Activated T-cell treated with anti-CD3 and anti-CD28 coated beads, Interleukin-2, amount 50 U/mL, for 48 hours (primary cell): ENCODE results near the gene MRPL3.

Source experiments
- DNase-seq, 2 experiments: peaks; one replicate each; pipeline ENCODE4 v3.0.0-alpha.2; 2020

Gene MRPL3

DNA sequence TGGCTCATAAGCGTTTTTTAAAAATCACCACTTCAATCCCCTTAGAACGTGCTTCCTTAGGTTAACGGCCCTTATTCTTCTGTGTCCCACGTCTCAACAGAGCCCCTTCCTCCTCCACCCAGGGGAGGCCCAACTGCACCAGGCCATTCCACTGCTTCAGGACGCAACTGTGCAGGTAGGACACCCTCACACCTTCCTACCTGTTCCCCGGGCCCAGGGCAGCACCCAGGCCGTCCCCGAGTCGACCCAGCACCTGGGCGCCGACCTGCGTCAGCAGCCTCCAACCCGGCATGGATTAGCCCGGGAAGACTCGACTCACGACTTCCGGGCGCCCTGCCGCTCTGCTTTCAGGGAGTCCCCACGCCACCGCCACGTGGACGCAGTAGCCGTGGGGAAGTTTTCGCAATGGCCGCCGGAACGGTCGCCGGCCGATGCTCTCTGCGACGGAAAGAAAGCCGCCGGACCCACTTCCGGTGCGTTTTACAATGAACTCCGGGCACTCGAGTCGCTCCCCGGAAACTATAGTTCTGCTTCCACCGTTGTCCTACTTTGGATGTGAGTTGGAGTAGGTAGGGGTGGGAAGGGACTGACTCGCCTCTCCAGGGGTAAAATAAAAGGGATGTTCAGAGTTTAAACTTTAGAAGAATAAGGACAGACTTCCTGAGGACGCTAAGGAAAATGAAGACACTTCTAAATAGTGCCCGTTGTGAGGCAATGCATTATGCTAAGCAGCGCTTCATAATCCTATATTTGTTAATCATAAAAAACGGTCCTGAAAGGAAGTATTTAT is at the start of gene MRPL3:
MRPL3 (minus strand) TSS at position 442 of the 790 bp plus-strand sequence; CDS start at position 292, 150 bp downstream.
- DNase-seq, result peak; percentile 88 to 90

DNA sequence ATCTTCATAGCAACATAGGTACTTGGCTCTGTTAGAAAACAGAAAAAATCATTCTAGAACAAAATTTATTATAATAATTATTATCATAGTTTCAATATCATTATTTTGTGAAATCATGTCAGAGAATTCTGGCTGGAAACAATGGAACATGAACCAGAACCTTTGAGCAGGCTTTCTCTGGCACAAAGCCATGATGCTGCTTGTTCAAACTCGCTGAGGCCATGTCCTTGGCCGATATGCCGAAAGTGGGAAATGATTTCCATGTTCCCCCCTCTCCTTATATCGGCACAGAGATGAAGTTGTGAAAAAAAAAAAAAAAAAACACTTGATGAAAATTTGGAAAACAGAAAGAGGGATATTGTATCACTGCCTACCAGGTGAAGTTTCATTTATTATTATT is 49.0 kb upstream of the MRPL3 start:
- no peak for DNase-seq

DNA sequence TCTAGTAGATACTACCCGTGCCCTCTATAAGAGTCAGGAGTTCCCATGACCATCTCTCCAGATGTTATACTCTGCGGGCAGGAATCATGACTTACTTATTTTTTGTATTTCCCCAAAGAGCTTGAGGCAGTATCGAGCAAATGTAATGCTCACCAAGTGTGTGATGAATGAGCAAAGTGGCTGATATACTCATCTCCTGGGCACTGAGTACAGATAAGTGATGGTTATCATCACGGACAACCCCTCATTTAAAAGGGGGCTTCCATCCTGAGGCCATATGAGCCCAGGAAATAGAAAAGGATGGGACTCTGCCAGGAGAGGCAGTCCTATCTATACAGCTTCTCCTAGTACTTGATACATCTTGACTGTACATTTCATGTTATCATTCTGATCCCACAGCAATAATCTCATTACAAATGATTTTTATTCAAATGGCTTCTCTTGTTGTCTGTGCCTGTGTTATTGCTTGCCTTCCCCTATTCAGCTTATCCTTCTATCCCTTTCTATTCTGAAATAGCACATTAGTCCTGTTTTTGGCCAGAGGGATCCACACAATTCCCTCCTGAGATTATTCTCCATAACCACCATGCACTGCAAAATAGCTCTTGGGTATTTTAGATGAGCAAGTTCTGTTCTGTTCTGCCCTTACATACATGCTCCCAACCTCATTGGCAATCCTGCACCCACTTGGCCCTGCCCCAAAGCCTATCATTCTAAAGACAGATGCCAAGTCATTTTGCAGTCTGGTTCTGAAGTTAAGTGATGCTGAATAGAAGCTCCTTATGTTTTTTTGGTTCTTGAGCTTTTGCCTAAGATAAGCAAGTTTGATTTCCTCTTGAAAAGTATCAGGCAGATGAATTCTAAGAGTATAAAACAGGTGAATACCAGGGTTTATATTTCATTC is 48.0 kb upstream of the MRPL3 start:
- no peak for DNase-seq

DNA sequence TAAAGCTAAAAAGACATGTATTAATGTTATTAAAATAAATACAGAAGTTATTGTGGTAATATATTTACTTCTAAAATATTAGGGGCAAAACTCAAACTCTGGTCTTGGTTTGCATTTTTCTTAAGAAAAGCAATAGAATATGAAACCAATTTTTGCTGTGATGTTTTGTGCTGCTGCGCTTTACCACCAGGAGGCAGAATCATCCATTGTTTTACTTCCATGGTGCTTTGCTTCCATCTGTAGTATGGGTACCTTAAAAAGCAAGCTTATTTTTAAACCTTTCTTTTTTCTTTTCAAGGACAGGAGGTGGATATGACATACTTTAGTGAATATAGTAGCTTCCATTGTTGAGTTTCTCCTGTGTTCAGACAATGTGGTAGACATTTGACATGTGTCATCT is 46.6 kb upstream of the MRPL3 start:
- DNase-seq, result peak in 1 of 2 experiments; percentile 20

DNA sequence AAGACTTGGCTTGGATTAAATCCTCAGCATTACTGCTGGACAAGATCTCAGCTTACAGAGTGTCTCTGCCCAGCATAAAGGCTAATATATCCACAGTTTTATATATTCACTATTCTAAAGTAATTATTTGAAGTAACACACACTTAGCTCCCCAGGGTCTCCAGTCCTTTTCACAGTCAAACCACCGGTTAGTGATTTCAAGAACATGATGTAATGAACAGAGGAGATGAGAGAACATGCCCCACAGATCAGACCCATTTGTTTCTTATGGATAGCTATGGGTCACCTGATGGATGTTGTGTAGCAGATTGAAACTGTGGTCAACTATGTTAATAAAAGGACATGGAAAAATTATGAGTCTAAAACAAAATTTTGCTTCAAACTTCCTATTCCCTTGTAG is 44.8 kb upstream of the MRPL3 start:
- no peak for DNase-seq

DNA sequence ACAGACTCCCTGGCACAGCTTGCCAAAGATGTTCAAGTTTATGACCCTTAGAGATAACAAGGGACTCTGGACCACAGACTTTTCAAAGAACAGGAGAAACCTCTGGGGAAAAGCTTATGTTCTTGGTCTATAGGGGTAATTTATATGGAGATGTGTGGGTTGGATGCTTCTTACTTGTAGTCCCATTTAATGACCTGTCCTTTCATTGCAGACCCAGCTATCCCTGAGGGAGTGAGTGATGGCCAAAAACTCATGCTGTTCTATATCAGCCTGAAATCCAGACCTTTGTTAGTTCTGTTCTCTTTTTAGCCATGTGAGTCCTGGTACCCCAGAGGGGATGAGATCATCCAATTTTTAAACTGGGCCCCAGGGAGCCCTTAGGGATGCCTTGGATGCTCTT is 43.7 kb upstream of the MRPL3 start:
- no peak for DNase-seq

DNA sequence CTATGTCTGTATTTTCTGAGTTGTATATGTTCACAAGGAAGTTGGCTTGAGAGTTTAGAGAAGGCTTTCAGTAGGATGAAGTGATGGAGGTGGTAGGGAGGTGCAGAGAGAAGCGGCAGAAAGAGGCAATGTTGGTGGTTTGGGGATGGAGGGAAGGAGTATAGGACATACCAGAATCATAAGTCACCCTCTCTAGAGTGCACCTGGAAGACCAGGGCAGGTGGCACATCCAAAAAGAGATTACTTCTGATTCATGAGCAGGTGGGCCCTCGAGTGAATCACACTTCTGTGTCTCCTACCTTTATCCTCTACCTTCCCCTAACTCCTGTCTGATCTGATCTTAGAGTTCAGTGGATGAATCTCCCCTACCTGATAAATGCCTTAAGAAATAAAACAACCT is 41.8 kb upstream of the MRPL3 start:
- DNase-seq, result no peak

DNA sequence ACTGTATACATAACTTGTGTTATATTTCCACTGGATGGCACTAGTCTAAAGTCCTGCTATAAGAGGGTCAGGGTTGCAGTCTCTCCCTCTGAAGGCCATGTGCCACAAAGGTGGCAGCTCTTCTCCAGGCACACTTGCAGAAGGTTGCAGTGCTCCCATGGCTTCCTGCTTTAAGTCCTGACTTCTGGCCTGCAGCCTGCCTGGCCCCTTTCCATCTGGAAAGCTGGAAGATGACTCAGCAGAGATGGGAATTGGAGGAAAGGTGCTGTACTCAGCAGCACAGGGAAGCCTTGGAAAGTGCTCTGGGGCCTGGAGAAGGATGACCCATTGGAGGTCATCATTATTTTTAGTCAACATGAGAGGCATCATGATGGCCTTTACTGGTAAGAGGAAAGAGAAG is 40.9 kb upstream of the MRPL3 start:
- DNase-seq, result no peak

DNA sequence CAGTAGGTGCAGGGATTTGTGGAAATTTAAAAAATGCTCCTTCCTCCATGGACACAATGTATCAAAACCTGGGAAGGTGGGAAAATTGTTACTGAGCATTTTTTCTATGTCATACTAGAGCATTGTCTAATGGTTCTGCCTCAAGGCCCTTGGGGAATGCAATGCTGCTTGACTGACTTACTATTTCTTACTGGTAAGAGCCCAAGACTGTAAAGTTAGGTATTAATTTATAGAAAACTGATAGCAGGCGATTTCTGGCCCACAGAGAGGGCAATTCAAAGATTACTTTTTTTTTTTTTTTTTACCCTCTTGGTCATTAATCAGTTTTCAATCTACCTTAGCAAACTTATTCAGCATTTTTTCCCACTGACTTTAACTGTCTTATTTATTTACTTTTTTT is 38.5 kb upstream of the MRPL3 start:
- DNase-seq, result no peak

DNA sequence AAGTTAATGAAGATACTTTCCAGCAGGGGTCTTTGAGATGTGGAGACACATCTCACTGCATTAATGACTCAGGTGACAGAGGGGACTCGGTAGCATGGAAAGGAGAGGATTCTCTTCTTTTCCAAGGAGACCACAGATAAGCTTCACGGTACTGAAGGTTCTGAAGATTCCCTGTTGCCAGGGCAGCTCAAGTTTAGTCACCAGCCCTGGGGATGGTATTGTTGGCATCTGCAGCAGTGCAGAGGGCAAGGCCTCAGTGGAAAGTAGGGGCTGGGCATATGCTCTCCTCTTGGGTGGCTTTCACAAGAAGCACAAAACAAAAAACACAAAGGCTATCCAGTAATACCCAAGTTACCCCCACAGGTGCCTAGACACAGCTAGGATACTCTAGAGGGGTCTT is 38.0 kb upstream of the MRPL3 start:
- DNase-seq, result no peak

DNA sequence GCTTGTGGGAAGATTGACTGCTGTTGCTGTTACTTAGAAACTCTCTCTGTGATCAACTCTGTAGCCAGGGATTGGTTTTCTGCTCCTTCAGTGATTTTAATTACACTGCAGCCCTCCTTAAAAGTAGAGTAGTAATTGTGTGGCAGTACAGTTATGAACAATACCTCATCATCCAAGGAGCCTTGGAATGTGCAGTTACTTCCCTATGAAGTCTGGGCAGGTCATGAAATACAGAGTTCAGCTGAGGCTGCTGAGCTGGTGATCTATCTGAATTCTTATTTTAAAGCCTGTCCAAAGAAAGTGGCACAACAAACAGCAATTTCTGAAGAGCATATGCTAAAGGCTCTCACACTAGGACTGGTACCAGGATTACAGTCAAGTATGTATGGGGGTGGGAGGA is 37.4 kb upstream of the MRPL3 start:
- no peak for DNase-seq

DNA sequence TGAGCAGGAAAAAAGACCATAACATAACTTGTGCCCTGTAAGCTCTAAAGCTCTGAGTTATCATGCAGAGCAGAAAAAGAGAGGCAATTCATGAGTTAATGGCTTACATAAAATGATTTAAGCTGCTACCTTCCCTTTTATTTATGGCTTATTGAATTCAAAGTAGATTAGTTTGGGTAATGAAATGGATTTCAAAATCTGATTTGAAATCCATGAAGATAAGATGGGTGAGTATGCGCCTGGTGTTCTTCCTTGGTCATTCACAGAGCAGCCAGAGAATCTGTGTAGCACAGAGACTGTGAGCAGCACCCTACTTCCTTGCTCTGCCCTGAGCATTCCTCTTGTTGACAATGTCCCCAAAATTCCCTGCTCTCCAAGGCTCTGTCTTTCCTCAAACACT is 36.2 kb upstream of the MRPL3 start:
- DNase-seq, result no peak

DNA sequence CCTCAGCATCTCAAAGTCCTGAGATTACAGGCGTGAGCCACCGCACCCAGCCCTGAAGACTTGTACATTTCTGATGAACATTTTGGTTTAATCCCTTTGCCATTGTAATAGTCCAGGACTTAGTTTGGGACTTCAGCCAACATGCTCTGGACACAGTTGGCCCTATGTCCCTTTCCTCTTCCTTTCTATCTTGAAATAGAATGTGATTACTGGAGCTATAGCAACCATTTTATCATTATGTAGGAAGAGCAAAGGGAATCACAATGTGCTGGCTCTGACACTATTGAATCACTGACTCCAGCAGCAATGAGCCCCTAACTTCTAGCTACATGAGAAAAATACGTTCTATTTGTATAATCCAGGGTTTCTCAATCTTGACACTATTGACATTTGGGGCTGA is 34.8 kb upstream of the MRPL3 start:
- no peak for DNase-seq

DNA sequence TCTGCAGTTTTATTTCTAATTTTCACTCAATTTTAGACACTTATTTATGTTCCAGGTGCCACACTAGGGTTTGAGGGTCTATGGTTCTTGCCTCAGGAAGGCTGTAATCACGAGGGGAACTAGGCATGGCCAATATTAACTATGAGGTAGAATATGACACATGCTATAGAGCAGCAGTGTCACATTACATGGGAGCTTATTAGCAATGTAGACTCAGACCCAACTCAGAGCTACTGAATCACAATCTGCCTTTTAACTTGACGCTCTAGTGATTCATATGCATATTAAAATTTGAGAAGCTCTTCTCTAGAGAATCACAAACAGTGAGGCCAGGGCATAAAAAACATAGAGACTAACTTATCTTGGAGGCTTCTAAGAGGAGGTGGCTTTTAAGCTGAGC is 32.8 kb upstream of the MRPL3 start:
- DNase-seq, result no peak

DNA sequence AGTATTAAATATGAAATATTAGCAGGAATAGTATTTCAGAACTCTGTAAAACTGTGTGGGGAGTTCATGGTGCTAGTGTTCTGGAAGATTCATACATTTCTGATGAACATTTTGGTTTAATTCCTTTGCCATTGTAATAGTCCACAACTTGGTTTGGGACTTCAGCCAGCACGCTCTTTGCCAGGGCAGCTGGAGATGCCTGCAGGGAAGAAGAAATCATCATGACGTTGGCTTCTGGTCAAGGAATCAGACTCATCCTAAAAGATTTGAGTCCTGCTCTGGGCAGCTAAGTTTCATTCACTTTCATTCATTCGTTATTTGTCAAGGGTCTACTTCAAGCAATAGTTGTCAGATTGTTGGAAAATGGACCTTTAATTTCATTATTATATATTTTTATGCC is 32.4 kb upstream of the MRPL3 start:
- no peak for DNase-seq

DNA sequence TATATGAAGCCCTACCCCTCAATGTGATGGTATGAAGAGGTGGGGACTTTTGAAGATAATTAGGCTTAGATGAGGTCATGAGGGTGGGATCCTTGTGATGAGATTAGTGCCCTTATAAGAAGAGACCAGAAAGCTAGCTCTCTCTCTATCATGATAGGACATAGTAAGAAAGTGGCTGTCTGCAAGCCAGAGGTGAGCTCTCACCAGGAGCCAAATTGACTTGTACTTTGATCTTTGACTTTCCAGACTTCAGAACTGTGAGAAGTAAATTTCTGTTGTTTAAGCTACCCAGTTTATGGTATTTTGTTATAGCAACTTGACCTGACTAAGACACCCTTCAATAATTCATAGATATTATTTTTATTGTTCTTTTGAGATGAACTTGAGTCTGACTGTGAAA is 29.9 kb upstream of the MRPL3 start:
- DNase-seq, result no peak

DNA sequence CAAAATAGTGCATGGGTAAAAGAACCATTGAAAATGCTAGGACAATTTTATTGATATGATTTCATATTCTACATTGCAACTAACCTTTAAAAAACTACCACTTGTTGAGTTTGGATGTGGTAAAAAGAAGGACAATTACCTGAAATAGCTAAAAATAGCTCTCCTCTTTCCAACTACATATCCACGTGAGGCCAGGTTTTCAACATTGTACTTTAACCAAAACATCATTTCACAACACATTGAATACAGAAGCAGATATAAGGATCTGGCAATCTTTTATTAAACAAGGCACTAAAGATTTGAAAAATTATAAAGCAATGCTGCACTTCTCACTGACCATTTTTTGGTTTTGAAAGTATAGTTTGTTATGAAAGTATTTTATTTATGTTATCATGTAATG is 28.1 kb upstream of the MRPL3 start:
- DNase-seq, result no peak

DNA sequence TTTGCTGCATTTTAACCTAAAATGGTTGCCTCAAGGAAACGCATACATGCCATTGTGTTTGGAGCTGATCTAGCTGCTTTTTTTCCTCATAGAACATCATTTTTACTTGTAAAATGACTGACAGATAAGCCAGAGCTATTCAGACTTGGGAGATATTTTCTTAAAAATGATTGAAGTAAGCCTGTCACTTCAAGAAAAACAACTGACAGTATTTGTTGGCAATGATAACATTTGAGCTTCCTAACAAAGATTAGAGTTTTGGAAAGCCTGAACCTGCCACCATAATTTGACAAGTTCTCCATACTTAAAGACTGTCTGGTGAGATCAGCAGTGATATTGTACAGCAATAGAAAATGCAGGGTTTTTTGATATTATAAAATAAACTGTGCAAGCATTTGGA is 27.6 kb upstream of the MRPL3 start:
- no peak for DNase-seq

DNA sequence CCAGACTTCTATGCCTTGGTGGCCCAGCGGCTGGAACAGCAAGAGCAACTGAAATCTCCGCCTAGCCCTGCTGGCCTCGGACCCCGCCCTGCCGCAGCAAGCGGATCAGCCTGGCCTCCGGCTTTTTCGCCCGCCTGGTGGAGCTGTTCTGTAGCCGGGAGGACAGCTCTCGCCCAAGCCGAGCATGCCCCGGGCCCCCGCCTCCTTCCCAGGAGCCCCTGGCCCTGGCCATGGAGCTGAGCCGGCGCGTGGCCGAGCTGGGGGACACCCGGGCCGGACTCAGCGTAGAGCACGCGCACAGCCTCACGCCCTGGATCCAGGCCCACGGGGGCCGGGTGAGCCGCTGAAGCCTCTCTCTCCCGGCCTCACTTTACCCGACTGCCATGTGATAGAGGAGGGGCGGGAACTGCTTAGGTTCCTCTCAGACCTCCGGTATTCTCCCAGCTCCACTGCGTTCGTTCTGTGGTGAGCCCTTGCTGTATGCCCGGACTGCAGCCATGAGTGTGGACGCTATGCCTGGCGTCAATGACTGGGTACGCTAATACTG is 24.1 kb upstream of the MRPL3 start:
- peak in 1 of 2 experiments; percentile 41 for DNase-seq

DNA sequence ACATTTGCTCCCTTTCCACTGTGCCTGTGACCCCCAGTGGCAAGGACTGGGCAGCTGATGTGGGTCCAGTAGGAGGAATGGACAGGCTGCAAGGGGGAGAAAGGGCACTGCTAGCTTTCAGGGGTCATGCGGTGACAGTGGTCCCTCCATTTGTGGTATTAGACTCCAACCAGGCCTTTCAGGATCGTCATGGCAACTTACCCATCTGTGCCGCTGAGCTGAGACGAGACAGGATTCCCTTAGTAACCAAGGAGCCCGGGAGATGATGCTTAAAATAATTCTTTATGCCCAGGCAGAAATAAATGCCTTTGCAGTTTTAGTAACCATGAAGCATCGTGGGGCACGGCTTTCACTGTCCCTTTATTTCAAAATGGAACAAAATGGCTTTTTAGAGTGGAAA is 15.9 kb upstream of the MRPL3 start:
- DNase-seq, result no peak

DNA sequence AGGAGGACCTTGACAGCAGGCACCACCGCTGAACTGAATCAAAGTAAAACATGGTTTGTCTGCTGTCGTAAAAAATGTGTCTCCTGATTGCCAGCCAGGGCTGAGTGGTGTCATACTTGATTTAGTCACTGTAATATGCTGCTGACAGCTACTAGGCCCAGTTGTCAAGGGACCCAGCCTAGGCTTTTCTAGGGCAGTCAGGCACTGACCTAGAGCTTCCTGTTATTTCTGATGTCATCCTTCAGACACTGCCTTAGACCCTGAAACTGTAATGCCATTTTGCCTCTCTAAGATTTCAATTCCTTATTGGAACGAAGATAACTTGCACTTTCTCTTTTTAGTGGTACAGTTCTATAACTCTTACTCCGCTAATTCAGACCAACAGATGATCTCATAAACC is 2.6 kb upstream of the MRPL3 start:
- no peak for DNase-seq

DNA sequence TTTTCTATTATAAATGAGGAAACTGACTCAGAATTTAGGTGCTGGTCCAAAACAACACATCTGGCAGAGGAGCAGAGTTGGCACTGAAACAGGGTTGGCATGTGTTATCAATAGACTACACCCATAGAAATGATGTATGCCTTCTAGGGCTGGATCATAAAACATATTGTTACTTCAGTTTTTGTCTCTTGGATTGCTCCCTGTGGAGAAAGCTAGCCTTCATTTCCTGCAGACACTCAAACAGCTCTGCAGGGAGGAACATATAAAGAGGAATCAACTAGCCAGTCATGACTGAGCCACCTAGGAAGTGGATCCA is 507 bp upstream of the MRPL3 start:
- DNase-seq, result peak in 1 of 2 experiments; percentile 18

DNA sequence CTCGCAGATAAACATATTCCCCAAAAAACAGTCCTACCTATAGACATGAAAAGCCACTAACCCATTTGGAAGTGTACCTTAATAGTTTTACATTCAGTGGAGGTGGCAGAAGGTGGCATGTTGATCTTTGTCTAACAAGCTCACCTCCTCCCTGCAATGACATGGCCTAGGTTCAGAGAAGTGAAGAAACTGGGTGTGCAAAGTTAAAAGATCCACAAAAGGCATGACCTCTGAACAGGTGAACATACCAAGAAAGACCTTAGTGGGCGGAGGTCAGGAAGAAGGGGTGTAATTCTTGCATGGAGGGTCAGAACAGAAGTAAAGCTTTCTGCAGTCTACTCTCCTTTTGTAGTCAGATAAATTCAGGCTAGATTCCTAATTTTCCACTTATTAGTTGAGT is 822 bp downstream of the MRPL3 start:
- peak in 1 of 2 experiments; percentile 21 for DNase-seq

DNA sequence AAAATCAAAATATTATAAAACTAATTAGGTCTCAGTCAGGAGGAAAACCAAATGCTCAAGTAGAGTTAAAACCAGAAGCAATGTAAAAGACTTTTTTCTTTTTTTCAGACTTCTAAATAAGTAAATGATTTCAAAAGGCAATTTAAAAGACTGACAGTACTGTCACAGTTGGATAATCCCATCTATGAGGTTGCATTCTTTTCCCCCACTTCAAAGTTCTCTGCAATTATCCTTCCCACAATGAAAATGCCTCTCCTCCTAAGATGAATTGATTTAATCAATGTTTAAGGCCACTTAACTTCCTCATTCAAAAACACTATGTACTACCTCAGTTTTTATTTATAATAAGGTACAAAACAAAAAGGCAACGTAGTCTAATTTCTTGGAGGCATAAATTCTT is 8.1 kb downstream of the MRPL3 start:
- DNase-seq, result no peak
